Placental pericyte (primary cell): ENCODE results near the gene SKIC3. TPM values are rescaled to one million over a fixed set of nuclear protein-coding genes. Genes with fewer than 3 reads are reported as not detected.

Experiments
- small RNA-seq: library from RNA; depleted of rRNA; stranded (forward); fragments of <200 nt; gene quantifications from one replicate; pipeline ENCODE3, GENCODE V24; 2012; ENCODE audit warnings: low replicate concordance
- total RNA-seq: library from RNA; depleted of rRNA; stranded (reverse); fragments of >200 nt; gene quantifications from 2 replicates; pipeline ENCODE4 v1.2.3, GENCODE V29; 2012

The SKIC3 gene
- total RNA-seq: 101 and 140 TPM in 2 replicates

DNA sequence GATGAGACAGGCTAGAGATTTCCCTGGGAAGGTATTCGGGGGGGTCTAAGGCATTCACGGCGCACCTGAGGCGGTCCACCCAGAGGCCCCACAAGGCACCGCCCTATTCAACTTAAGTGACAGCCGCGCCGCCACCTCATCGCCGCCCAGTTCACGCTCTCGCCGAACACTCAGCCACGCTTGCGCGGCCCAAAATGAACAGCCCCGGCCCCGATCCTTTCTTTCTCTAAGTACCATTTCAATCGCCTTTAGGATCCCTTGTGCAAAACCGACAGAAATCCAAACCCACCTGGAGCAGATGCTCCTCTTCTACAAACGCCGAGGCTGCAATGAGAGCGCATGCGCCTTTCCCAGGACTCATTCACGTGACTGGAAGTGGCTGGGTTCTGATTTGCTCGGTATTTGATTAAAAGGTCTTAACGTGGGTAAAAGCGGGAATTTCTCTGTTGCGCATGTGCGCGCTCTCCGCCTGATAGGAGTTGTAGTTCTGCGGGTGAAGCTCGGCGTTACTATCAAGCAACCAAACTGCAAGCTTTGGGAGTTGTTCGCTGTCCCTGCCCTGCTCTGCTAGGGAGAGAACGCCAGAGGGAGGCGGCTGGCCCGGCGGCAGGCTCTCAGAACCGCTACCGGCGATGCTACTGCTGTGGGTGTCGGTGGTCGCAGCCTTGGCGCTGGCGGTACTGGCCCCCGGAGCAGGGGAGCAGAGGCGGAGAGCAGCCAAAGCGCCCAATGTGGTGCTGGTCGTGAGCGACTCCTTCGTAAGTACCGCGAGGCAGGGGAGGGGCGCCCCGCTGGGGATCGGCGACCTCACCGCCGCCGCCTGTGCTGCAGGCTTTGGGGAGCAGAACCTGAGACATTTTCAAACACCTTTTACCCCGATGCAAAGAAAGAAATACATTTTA is at the start of gene SKIC3, which contains the start of gene ARSK:
Gene SKIC3 (minus strand): TSS at position 331 of the 902 bp plus-strand sequence. CDS start 7,827 bp downstream, outside the sequence.
Gene ARSK (plus strand): TSS at position 455 of the 902 bp plus-strand sequence. CDS start 178 bp downstream, at position 633.

Small RNAs within 50 kb of the gene (small RNA-seq; reads per million reads assigned to genes)
- gene RNU6-308P: not detected

Other genes with a start within 250 kb of the SKIC3 start
- gene FAM81B, start 163.6 kb downstream of the SKIC3 start, total RNA-seq: not detected in 2 replicates
- gene ARSK, start 124 bp upstream of the SKIC3 start, total RNA-seq: 8.8 and 18.8 TPM in 2 replicates
- gene GPR150, start 65.1 kb upstream of the SKIC3 start, total RNA-seq: under 0.01 and 0.43 TPM in 2 replicates
- 1.0 and 2.0 TPM in 2 replicates for gene RFESD, start 91.8 kb upstream of the SKIC3 start, total RNA-seq
- gene SPATA9, start 128.0 kb upstream of the SKIC3 start, total RNA-seq: 0.57 and 0.88 TPM in 2 replicates
- 128 and 196 TPM in 2 replicates for gene RHOBTB3, start 176.4 kb upstream of the SKIC3 start, total RNA-seq